ENCODE results near the gene AOPEP.

AOPEP gene

GRCh38 chr9:95116002-95116807, 389.7 kb downstream of the AOPEP start:
- peak; percentile 23 for DNase-seq (ENCODE audit: low read depth)

- DNase-seq (ENCODE audit: low read depth) = no peak
Measured at GRCh38 chr9:95116808-95117204, 390.3 kb downstream of the AOPEP start.

GRCh38 chr9:95118596-95118995, 392.1 kb downstream of the AOPEP start:
- DNase-seq (ENCODE audit: low read depth) = no peak

- no peak for DNase-seq (ENCODE audit: low read depth)
Measured at GRCh38 chr9:95120781-95121370, 394.4 kb downstream of the AOPEP start.

GRCh38 chr9:95124582-95125367, 398.3 kb downstream of the AOPEP start:
- no peak for DNase-seq (ENCODE audit: low read depth)

- no peak for DNase-seq (ENCODE audit: low read depth)
Measured at GRCh38 chr9:95125652-95126051, 399.2 kb downstream of the AOPEP start.

GRCh38 chr9:95126739-95127138, 400.2 kb downstream of the AOPEP start:
- no peak for DNase-seq (ENCODE audit: low read depth)

GRCh38 chr9:95127249-95128176, 401.0 kb downstream of the AOPEP start:
- DNase-seq (ENCODE audit: low read depth) = peak; percentile 84

GRCh38 chr9:95128177-95128524, 401.7 kb downstream of the AOPEP start:
- no peak for DNase-seq (ENCODE audit: low read depth)

- DNase-seq (ENCODE audit: low read depth) = no peak
Measured at GRCh38 chr9:95129476-95130291, 403.2 kb downstream of the AOPEP start.

- no peak for DNase-seq (ENCODE audit: low read depth)
Measured at GRCh38 chr9:95130484-95130883, 404.0 kb downstream of the AOPEP start.

- peak; percentile 73 for DNase-seq (ENCODE audit: low read depth)
Measured at GRCh38 chr9:95131023-95131943, 404.8 kb downstream of the AOPEP start.

GRCh38 chr9:95132366-95133324, 406.1 kb downstream of the AOPEP start:
- no peak for DNase-seq (ENCODE audit: low read depth)

GRCh38 chr9:95133325-95133705, 406.8 kb downstream of the AOPEP start:
- no peak for DNase-seq (ENCODE audit: low read depth)

- no peak for DNase-seq (ENCODE audit: low read depth)
Measured at GRCh38 chr9:95134457-95134881, 408.0 kb downstream of the AOPEP start.

GRCh38 chr9:95135756-95136155, 409.3 kb downstream of the AOPEP start:
- no peak for DNase-seq (ENCODE audit: low read depth)
